ENCODE data around the gene KIF18B. TPM values are rescaled to one million over a fixed set of nuclear protein-coding genes. Genes with fewer than 3 reads are reported as not detected.

The KIF18B gene
- total and polyA plus RNA-seq, 2 donors (not counting 1 experiment from before 2014, with no cell fraction given) = 0.99 to 2.5 TPM

DNA sequence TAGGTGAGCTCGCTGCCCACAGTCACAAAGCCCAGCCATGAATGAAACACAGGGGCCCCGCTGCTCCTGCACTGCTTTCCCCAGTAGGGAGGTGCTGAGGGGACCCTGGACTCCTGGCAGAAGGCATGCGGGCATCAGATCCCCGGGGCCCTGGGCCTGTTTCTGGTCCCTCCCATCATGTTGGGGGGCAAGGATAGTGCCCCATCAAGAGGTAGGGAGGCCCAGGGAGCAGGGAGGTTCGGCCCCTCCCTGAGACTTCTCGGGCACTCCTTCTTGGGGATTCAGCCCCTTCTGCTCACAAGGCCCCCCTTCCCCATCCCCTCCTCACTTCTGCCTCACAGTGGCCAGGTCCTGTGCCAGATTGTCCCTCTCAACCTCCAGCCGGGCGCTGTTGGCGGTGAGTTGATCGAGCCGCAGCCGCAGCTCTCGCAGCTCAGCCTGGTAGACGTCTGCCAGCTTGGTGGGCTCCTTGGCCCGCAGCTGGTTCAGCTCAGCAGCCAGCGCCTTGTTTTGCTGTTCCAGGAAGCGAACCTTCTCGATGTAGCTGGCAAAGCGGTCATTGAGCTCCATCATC, 32.8 kb downstream of the KIF18B start:
- Histone ChIP-seq H3K27ac (ENCODE audit: insufficient read depth, low read length) (no peak overlapping the region), H3K4me1 (ENCODE audit: control insufficient read depth, extremely low read depth, insufficient read depth, low read length) (no peaks in the 10 kb centered on the region), H3K36me3 (ENCODE audit: control insufficient read depth, insufficient read depth, low read length) (no peaks in the 10 kb centered on the region), H3K27me3 (ENCODE audit: control insufficient read depth, insufficient read depth, low read length) (peaks cover 7% of the 10 kb centered on the region), H4K20me1 (ENCODE audit: control insufficient read depth, extremely low read depth, insufficient read depth, low read length) (no peaks in the 10 kb centered on the region), H3K9ac (ENCODE audit: insufficient read depth, low read length) (no peak overlapping the region), H2AFZ (ENCODE audit: low read length) (no peak overlapping the region), H3K4me3 (replicated peaks in 1 of 4; ENCODE audit: control extremely low read depth in 1 of 4, insufficient read depth in 1 of 4, low read depth in 3 of 4, low read length in 4 of 4) (no peak overlapping the region), H3K9me3 (ENCODE audit: control insufficient read depth, insufficient read depth, low read depth, low read length) (no peaks in the 10 kb centered on the region), H3K4me2 (ENCODE audit: extremely low read depth, insufficient read depth, low read length) (no peak overlapping the region), H3K79me2 (ENCODE audit: control insufficient read depth, insufficient read depth, low read length) (no peaks in the 10 kb centered on the region)
- TF ChIP-seq EZH2 (IDR thresholded peaks at IDR 0.05; ENCODE audit: low read length, missing control alignments) (no peak), CTCF (conservative IDR thresholded peaks at IDR 0.05 in 1 of 2, IDR thresholded peaks at IDR 0.05 in 1 of 2; ENCODE audit: low read depth in 1 of 2, low read length in 2 of 2) (no peak)
- no peak for DNase-seq (ENCODE audit: low read depth in 2 of 2)

- Histone ChIP-seq H3K9me3 (ENCODE audit: control insufficient read depth, insufficient read depth, low read depth, low read length) (no peaks in the 10 kb centered on the region), H2AFZ (ENCODE audit: low read length) (no peak overlapping the region), H3K27me3 (ENCODE audit: control insufficient read depth, insufficient read depth, low read length) (peaks cover 7% of the 10 kb centered on the region), H3K4me2 (ENCODE audit: extremely low read depth, insufficient read depth, low read length) (no peak overlapping the region), H3K79me2 (ENCODE audit: control insufficient read depth, insufficient read depth, low read length) (no peaks in the 10 kb centered on the region), H3K36me3 (ENCODE audit: control insufficient read depth, insufficient read depth, low read length) (no peaks in the 10 kb centered on the region), H3K9ac (ENCODE audit: insufficient read depth, low read length) (no peak overlapping the region), H3K27ac (ENCODE audit: insufficient read depth, low read length) (no peak overlapping the region), H4K20me1 (ENCODE audit: control insufficient read depth, extremely low read depth, insufficient read depth, low read length) (no peaks in the 10 kb centered on the region), H3K4me1 (ENCODE audit: control insufficient read depth, extremely low read depth, insufficient read depth, low read length) (no peaks in the 10 kb centered on the region), H3K4me3 (replicated peaks in 1 of 4; ENCODE audit: control extremely low read depth in 1 of 4, insufficient read depth in 1 of 4, low read depth in 3 of 4, low read length in 4 of 4) (no peak overlapping the region)
- TF ChIP-seq EZH2 (IDR thresholded peaks at IDR 0.05; ENCODE audit: low read length, missing control alignments) (no peak), CTCF (conservative IDR thresholded peaks at IDR 0.05 in 1 of 2, IDR thresholded peaks at IDR 0.05 in 1 of 2; ENCODE audit: low read depth in 1 of 2, low read length in 2 of 2) (no peak)
- DNase-seq (ENCODE audit: low read depth in 2 of 2) = no peak
Measured at GRCh38 chr17:44914148-44914547, 33.4 kb downstream of the KIF18B start.

DNA sequence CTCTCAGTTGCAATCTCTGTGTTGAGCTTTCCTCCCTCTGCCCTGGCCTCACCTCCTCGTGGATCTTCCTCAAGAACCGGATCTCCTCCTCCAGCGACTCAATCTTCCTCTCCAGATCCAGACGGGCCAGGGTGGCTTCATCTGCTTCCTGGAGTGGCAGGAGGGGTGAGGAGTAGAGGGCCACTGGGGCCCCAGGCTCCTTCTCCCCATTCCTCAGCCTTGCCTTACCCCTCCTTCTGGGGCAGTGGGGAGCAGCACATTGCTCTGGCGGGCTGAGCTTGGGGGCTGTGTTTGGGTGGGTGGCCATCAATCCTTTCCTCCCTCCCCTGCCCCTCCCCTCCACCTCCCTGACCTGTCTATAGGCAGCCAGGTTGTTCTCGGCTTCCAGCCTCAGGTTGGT, 33.9 kb downstream of the KIF18B start:
- Histone ChIP-seq H3K36me3 (ENCODE audit: control insufficient read depth, insufficient read depth, low read length) (no peaks in the 10 kb centered on the region), H3K4me1 (ENCODE audit: control insufficient read depth, extremely low read depth, insufficient read depth, low read length) (no peaks in the 10 kb centered on the region), H4K20me1 (ENCODE audit: control insufficient read depth, extremely low read depth, insufficient read depth, low read length) (no peaks in the 10 kb centered on the region), H3K27me3 (ENCODE audit: control insufficient read depth, insufficient read depth, low read length) (peaks cover 7% of the 10 kb centered on the region), H3K79me2 (ENCODE audit: control insufficient read depth, insufficient read depth, low read length) (no peaks in the 10 kb centered on the region), H3K27ac (ENCODE audit: insufficient read depth, low read length) (no peak overlapping the region), H3K9me3 (ENCODE audit: control insufficient read depth, insufficient read depth, low read depth, low read length) (no peaks in the 10 kb centered on the region), H3K9ac (ENCODE audit: insufficient read depth, low read length) (no peak overlapping the region), H2AFZ (ENCODE audit: low read length) (no peak overlapping the region), H3K4me3 (replicated peaks in 1 of 4; ENCODE audit: control extremely low read depth in 1 of 4, insufficient read depth in 1 of 4, low read depth in 3 of 4, low read length in 4 of 4) (no peak overlapping the region), H3K4me2 (ENCODE audit: extremely low read depth, insufficient read depth, low read length) (no peak overlapping the region)
- no peak for TF ChIP-seq CTCF (conservative IDR thresholded peaks at IDR 0.05 in 1 of 2, IDR thresholded peaks at IDR 0.05 in 1 of 2; ENCODE audit: low read depth in 1 of 2, low read length in 2 of 2)
- no peak for TF ChIP-seq EZH2 (IDR thresholded peaks at IDR 0.05; ENCODE audit: low read length, missing control alignments)
- DNase-seq (ENCODE audit: low read depth in 2 of 2) = no peak

Measured in fibroblast of lung (primary cell).